ENCODE measurements around the gene WWOX. TPM values are rescaled to one million over a fixed set of nuclear protein-coding genes. Genes with fewer than 3 reads are reported as not detected.
A peak's percentile ranks its signal among the peaks of the same experiment; 100 is the strongest.

The WWOX gene
- total RNA-seq, 2 experiments from 2014 or later: 19.9 to 29.4 TPM

DNA sequence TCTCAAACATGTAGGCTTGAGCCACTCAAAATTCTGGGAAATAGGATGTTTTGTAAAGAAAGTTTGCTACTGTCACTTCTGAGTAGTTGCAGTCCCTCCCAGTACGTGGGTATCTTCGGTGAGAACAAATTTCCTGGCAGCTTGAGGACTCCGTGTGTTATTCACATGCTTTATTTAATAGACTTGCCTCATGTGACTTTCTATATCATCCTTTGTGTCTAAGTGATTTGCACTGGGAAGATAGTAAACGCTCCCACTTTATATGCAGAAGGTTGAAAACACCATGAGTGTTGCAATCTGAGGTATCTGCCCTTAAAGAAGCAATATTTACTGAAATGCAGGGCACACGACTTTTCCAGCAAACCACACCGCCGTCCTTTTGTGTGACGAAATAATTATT, 857.4 kb downstream of the WWOX start:
- Mint-ChIP-seq H3K27me3 (no peaks in the 10 kb centered on the region), H3K36me3 (ENCODE audit: low read depth) (no peaks in the 10 kb centered on the region), H3K4me1 (peaks cover 26% of the 10 kb centered on the region), H3K27ac (peak overlapping the region; percentile 48), H3K9me3 (ENCODE audit: low read depth) (peaks cover 3% of the 10 kb centered on the region), H3K4me3 (no peak overlapping the region)
- ChIA-PET POLR2A (no interaction called here), CTCF (interaction anchor here (0.7 kb wide), 1 partner anchor 75 kb away, joined by 3 read pairs; no protein-coding TSS in a partner anchor)
- intact Hi-C loops (cut with DNase I, micrococcal nuclease): loop anchor here in 1 of 2 experiments (1.0 kb wide), 1 partner anchor 179 kb away; no protein-coding TSS in a partner anchor
- DNase-seq: no peak
- peak; percentile 31 for ATAC-seq

DNA sequence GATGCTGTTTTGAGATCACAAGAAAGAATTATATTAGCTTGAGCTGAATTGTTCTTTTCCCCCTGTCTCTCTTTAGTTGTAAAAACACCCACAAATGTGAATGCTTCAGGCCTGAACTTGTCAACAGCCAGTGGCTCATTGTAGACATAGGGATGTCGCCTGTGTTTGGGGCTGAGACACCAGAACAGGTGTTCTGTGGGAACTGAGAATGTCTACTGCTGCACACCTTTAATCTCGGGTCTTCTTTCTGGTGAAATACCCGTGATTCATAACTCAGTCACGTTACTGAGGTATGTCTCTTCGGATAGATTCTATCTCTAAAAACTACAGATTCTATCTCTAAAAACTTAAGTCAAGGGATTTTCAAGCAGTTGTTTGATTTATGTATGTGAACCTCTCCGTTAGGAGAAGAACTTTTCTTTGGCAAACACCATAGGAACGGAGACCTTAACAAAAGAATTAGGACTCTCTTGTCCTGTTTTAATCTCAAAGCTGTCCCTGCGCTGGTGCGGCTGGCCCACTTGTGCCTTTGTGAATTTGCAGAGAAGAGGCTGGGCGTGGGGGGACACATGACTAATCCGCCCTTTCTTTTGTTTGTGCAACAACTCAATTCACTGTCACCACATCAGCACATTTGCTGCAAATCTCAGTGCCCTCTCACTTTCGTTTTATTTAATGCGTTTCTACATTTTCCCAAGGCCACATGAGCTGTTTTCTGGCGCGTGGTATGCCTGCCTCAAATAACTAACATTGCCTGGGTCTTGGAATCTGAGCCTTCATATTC, 858.1 kb downstream of the WWOX start:
- ChIA-PET CTCF (no interaction called here), POLR2A (no interaction called here)
- intact Hi-C loops (cut with DNase I, micrococcal nuclease): loop anchor here in 1 of 2 experiments (1.0 kb wide), 1 partner anchor 179 kb away; no protein-coding TSS in a partner anchor
- H3K36me3 Mint-ChIP-seq (ENCODE audit: low read depth): no peaks in the 10 kb centered on the region
- peaks cover 28% of the 10 kb centered on the region for H3K4me1 Mint-ChIP-seq
- H3K27me3 Mint-ChIP-seq: no peaks in the 10 kb centered on the region
- DNase-seq (peak; percentile 54), ATAC-seq (peak; percentile 49)
- peak overlapping the region; percentile 48 for H3K27ac Mint-ChIP-seq
- peaks cover 3% of the 10 kb centered on the region for H3K9me3 Mint-ChIP-seq (ENCODE audit: low read depth)
- H3K4me3 Mint-ChIP-seq: no peak overlapping the region

DNA sequence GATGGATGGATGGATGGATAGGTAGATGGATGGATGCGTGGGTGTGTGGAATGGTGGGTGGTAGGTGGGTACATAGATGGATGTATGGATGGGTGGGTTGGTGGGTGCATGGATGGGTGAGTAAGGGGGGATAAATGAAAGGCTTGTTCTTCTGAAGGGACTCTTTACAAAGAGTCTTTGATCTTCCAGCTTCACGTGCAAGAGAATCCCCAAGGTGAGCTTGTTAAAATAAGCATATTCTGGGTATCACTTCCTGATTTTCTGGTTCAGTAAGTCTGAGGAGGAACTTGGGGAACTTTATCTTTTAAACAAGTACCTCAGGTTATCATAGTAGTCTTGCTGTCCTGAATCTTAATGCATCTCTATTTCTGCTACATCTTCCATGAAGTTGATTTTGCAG, 862.0 kb downstream of the WWOX start:
- H3K36me3 Mint-ChIP-seq (ENCODE audit: low read depth): peaks cover 8% of the 10 kb centered on the region
- H3K9me3 Mint-ChIP-seq (ENCODE audit: low read depth): peaks cover 8% of the 10 kb centered on the region
- intact Hi-C loops (cut with DNase I, micrococcal nuclease): loop anchor here (5.0 kb wide), 2 partner anchors 116 to 306 kb away; no protein-coding TSS in a partner anchor
- ChIA-PET CTCF (interaction anchor here (1.1 to 1.3 kb wide), 2 partner anchors 188 to 309 kb away, joined by 3 read pairs; no protein-coding TSS in a partner anchor), POLR2A (interaction anchor here (1.5 kb wide), 1 partner anchor 188 kb away, joined by 4 read pairs; no protein-coding TSS in a partner anchor)
- H3K27ac Mint-ChIP-seq: peak overlapping the region; percentile 84
- no peak for ATAC-seq
- peaks cover 30% of the 10 kb centered on the region for H3K4me1 Mint-ChIP-seq
- no peaks in the 10 kb centered on the region for H3K27me3 Mint-ChIP-seq
- H3K4me3 Mint-ChIP-seq: no peak overlapping the region
- DNase-seq: no peak

DNA sequence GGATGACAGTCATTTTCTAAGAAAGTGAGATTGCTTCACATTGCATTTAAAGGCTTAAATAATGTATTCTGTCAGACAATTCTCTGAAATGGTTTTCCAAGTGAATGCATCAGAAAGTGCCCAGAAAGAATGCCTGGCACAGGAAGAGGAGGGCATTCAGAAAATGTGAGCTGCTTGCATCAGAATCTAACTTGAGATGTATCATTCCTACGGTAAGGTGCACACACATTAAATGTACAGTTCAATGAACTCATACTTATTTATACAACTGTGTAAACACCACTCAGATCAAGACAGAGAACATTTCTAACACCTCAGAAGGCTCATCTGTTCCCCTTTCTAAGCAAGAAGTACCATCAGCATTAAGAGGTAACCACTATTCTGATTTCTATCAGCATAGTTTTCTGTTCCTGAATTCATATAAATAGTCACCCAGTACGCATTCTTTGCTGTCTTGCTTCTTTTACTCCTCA, 863.0 kb downstream of the WWOX start:
- Mint-ChIP-seq H3K4me3 (no peak overlapping the region), H3K27me3 (no peaks in the 10 kb centered on the region), H3K27ac (peak overlapping the region; percentile 86), H3K9me3 (ENCODE audit: low read depth) (peaks cover 8% of the 10 kb centered on the region), H3K36me3 (ENCODE audit: low read depth) (peaks cover 8% of the 10 kb centered on the region), H3K4me1 (peaks cover 23% of the 10 kb centered on the region)
- DNase-seq (no peak), ATAC-seq (peak; percentile 86)
- CTCF ChIA-PET: interaction anchor here (1.1 kb wide), 1 partner anchor 189 kb away, joined by 3 read pairs; no protein-coding TSS in a partner anchor
- intact Hi-C loops (cut with DNase I, micrococcal nuclease): loop anchor here (1.0 to 5.0 kb wide), 10 partner anchors 44 to 354 kb away; no protein-coding TSS in a partner anchor
- POLR2A ChIA-PET: interaction anchor here (0.6 to 1.5 kb wide), 8 partner anchors 45 to 189 kb away, joined by 3 to 11 read pairs (median 4); no protein-coding TSS in a partner anchor

DNA sequence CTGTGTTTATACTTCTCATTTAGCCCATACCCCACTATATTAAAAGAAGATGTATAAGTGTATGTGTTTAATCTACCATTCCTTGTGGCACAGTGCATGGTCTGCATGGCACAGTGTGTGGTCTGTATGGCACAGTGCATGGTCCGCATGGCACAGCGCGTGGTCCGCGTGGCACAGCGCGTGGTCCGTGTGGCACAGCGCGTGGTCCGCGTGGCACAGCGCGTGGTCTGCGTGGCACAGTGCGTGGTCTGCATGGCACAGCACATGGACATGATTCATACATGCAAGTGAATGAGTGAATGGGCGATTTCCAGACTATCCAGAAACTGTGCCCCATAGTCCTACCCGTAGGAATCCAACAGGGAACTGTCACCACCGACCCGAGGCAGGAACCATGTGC, 868.5 kb downstream of the WWOX start:
- Mint-ChIP-seq H3K36me3 (ENCODE audit: low read depth) (peaks cover 6% of the 10 kb centered on the region), H3K9me3 (ENCODE audit: low read depth) (peaks cover 6% of the 10 kb centered on the region), H3K4me1 (peaks cover 6% of the 10 kb centered on the region), H3K27ac (no peak overlapping the region), H3K4me3 (no peak overlapping the region), H3K27me3 (no peaks in the 10 kb centered on the region)
- no peak for DNase-seq
- no peak for ATAC-seq
- intact Hi-C loops (cut with DNase I, micrococcal nuclease): no loop called here
- POLR2A ChIA-PET: no interaction called here
- CTCF ChIA-PET: no interaction called here

DNA sequence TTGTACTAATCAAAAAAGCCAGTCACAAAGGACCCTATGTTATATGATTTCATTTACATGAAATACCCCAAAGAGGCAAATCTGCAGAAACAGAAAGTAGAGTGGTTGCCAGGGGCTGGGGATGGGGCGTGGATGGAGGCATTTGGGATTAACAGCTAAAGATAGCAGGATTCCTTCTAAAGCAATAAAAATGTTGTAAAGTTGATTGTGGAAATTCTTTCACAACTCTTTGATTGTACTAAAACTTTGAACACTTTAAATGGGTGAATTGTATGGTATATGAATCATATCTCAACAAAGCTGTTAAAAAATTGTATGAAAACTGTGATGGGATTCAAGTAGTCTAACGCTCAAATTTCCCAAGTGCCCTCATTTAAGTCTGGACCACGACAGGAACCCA, 870.3 kb downstream of the WWOX start:
- no peak overlapping the region for H3K4me3 Mint-ChIP-seq
- intact Hi-C loops (cut with DNase I, micrococcal nuclease): no loop called here
- ChIA-PET POLR2A (no interaction called here), CTCF (no interaction called here)
- no peak for DNase-seq
- no peak for ATAC-seq
- H3K27ac Mint-ChIP-seq: no peak overlapping the region
- H3K36me3 Mint-ChIP-seq (ENCODE audit: low read depth): peaks cover 3% of the 10 kb centered on the region
- no peaks in the 10 kb centered on the region for H3K27me3 Mint-ChIP-seq
- peaks cover 2% of the 10 kb centered on the region for H3K4me1 Mint-ChIP-seq
- no peaks in the 10 kb centered on the region for H3K9me3 Mint-ChIP-seq (ENCODE audit: low read depth)

DNA sequence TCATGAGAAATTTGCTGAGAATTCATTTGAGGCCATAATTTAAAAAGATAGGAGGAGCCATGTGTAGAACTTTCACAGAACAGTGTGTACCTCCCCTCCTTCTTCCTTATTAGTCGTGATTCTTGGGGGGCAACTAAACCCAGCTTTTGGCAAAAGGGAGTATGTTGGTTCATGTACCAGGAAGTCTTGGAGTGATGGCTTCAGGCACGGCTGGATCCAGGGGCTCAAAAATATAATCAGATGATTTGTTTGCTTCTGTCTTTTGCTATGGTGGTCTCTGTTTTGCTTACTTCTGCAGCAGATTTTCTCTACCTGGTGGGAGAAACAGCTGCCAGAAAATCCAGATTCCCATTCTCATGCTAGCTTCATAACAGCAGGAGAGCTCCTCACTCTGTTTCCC, 871.2 kb downstream of the WWOX start:
- CTCF ChIA-PET: no interaction called here
- intact Hi-C loops (cut with DNase I, micrococcal nuclease): no loop called here
- no peaks in the 10 kb centered on the region for H3K9me3 Mint-ChIP-seq (ENCODE audit: low read depth)
- peaks cover under 1% of the 10 kb centered on the region for H3K36me3 Mint-ChIP-seq (ENCODE audit: low read depth)
- H3K27ac Mint-ChIP-seq: no peak overlapping the region
- H3K4me3 Mint-ChIP-seq: no peak overlapping the region
- DNase-seq (no peak), ATAC-seq (no peak)
- peaks cover 3% of the 10 kb centered on the region for H3K4me1 Mint-ChIP-seq
- POLR2A ChIA-PET: no interaction called here
- H3K27me3 Mint-ChIP-seq: no peaks in the 10 kb centered on the region

DNA sequence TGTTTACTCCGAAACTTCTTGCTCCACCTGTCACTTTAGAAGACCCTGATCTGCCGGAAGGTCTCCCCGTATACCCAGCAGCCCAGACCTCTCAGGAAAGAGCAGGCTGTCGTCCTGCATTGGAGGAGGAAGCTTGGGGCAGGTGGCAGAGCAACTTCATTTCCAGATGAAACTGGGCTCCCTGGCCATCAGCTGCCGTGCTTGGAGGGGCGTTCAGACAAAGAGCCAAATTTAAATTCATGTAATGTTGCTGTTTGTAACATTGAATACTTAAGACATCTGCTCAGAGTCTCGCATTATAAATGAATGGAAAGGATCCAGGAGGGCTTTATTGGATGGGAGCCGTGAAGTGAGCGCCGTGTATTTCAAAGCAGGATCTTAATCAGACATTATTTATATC, 872.6 kb downstream of the WWOX start:
- H3K4me3 Mint-ChIP-seq: no peak overlapping the region
- DNase-seq (no peak), ATAC-seq (no peak)
- intact Hi-C loops (cut with DNase I, micrococcal nuclease): no loop called here
- no peaks in the 10 kb centered on the region for H3K27me3 Mint-ChIP-seq
- CTCF ChIA-PET: interaction anchor here (0.7 kb wide), 1 partner anchor 13 kb away, joined by 3 read pairs; no protein-coding TSS in a partner anchor
- H3K36me3 Mint-ChIP-seq (ENCODE audit: low read depth): no peaks in the 10 kb centered on the region
- no peaks in the 10 kb centered on the region for H3K9me3 Mint-ChIP-seq (ENCODE audit: low read depth)
- H3K27ac Mint-ChIP-seq: no peak overlapping the region
- POLR2A ChIA-PET: no interaction called here
- H3K4me1 Mint-ChIP-seq: peaks cover 13% of the 10 kb centered on the region

DNA sequence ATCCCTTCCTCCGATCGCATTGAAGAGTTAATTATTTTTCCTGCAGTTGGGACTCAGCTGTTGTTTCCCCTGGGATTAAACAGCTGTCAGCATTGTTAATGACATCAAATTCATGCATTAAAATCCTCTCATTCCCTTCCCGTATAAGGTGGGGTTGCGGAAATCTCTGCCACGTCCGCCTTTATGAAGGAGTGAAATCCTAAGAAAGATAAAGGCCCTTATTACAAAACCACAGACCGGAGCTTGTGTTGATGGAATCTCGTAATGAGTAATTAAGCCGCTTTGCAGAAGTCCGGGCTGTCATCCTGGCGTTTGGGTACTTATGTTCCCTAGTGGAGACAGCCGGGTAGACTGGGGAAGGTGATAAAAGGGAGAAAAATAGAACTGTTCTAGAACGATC, 873.5 kb downstream of the WWOX start:
- no peaks in the 10 kb centered on the region for H3K27me3 Mint-ChIP-seq
- intact Hi-C loops (cut with DNase I, micrococcal nuclease): no loop called here
- no peak for ATAC-seq
- peaks cover 13% of the 10 kb centered on the region for H3K4me1 Mint-ChIP-seq
- no peaks in the 10 kb centered on the region for H3K36me3 Mint-ChIP-seq (ENCODE audit: low read depth)
- no peak overlapping the region for H3K27ac Mint-ChIP-seq
- H3K4me3 Mint-ChIP-seq: no peak overlapping the region
- ChIA-PET POLR2A (no interaction called here), CTCF (no interaction called here)
- H3K9me3 Mint-ChIP-seq (ENCODE audit: low read depth): no peaks in the 10 kb centered on the region
- no peak for DNase-seq

DNA sequence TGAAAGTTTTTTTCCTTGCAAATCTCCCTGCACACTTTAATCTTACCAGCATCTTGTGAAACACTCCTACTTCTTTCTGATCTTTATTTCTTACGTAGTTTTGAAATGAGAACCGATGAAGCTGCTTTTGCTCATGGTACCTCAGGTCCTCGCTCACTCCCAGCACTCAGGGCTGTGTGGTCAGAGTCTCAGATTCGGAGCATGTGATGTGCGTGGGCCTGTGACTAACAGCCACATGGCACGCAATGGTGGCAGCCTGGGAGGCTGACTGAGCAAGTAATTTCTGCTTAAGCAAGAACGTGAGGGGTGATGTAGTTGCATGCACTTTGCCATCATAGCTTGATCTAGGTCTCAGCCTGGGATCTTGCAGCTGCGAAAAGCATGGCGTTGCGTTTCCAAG, 876.8 kb downstream of the WWOX start:
- intact Hi-C loops (cut with DNase I, micrococcal nuclease): no loop called here
- H3K27me3 Mint-ChIP-seq: no peaks in the 10 kb centered on the region
- H3K9me3 Mint-ChIP-seq (ENCODE audit: low read depth): no peaks in the 10 kb centered on the region
- H3K4me1 Mint-ChIP-seq: peaks cover 13% of the 10 kb centered on the region
- peaks cover 3% of the 10 kb centered on the region for H3K36me3 Mint-ChIP-seq (ENCODE audit: low read depth)
- H3K4me3 Mint-ChIP-seq: no peak overlapping the region
- ATAC-seq (peak; percentile 93), DNase-seq (peak; percentile 71)
- POLR2A ChIA-PET: interaction anchor here (0.6 to 0.9 kb wide), 2 partner anchors 83 to 98 kb away, joined by 3 to 4 read pairs; no protein-coding TSS in a partner anchor
- H3K27ac Mint-ChIP-seq: peak overlapping the region; percentile 52
- CTCF ChIA-PET: interaction anchor here (0.7 to 0.9 kb wide), 2 partner anchors 198 to 279 kb away, joined by 3 read pairs; no protein-coding TSS in a partner anchor

DNA sequence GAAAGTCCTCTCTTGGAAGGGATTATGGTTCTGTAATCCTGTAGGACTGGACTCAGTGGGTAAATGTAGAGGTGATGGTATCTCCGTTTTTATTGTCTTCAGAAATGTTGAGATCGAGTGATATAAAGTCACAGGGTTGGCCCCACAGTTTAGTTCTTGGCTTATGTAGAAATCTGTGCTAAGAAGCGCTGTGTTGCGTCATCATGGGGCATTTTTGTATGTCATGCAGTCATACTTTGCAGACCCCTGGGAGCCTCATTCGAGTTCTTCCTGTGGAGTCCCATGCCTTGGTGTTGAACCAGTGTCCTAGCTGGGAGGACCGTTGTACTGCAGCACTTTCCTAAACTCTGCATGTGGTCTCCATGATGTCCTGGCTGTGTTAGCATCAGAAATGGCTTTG, 881.4 kb downstream of the WWOX start:
- peaks cover 7% of the 10 kb centered on the region for H3K9me3 Mint-ChIP-seq (ENCODE audit: low read depth)
- no peak overlapping the region for H3K4me3 Mint-ChIP-seq
- CTCF ChIA-PET: no interaction called here
- ATAC-seq: no peak
- POLR2A ChIA-PET: no interaction called here
- no peak for DNase-seq
- no peak overlapping the region for H3K27ac Mint-ChIP-seq
- peaks cover 9% of the 10 kb centered on the region for H3K4me1 Mint-ChIP-seq
- intact Hi-C loops (cut with DNase I, micrococcal nuclease): no loop called here
- peaks cover 3% of the 10 kb centered on the region for H3K36me3 Mint-ChIP-seq (ENCODE audit: low read depth)
- no peaks in the 10 kb centered on the region for H3K27me3 Mint-ChIP-seq
